ENCODE results near the gene ZBTB7C. TPM values are rescaled to one million over a fixed set of nuclear protein-coding genes. Genes with fewer than 3 reads are reported as not detected.

ZBTB7C gene
- polyA plus RNA-seq, 1 donor (not counting 4 experiments of a cell fraction or from before 2014, with no cell fraction given), result 0.58 TPM

- DNase-seq (ENCODE audit: low read depth, low spot score), result no peak
- Histone ChIP-seq H3K79me2 (ENCODE audit: control insufficient read depth, insufficient read depth, low read length) (no peaks in the 10 kb centered on the region), H3K9me1 (ENCODE audit: control insufficient read depth, extremely low read depth, insufficient read depth, low read length) (no peaks in the 10 kb centered on the region), H3K27ac (ENCODE audit: control insufficient read depth, insufficient read depth, low read length) (no peak overlapping the region), H3K4me3 (ENCODE audit: control insufficient read depth in 2 of 3, extremely low read depth in 1 of 3, insufficient read depth in 2 of 3, low read depth in 1 of 3, low read length in 3 of 3) (no peak overlapping the region), H2AFZ (ENCODE audit: control insufficient read depth, low read length) (no peak overlapping the region), H4K20me1 (ENCODE audit: control insufficient read depth, extremely low read depth, insufficient read depth, low read length) (no peaks in the 10 kb centered on the region), H3K27me3 (ENCODE audit: control insufficient read depth, extremely low read depth, insufficient read depth, low read length) (peaks cover 7% of the 10 kb centered on the region), H3K9me3 (ENCODE audit: control insufficient read depth, low read depth, low read length) (no peaks in the 10 kb centered on the region), H3K36me3 (ENCODE audit: control insufficient read depth in 2 of 2, extremely low read depth in 1 of 2, insufficient read depth in 2 of 2, low read length in 2 of 2) (no peaks in the 10 kb centered on the region), H3K9ac (ENCODE audit: control insufficient read depth, extremely low read depth, insufficient read depth, low read length) (no peak overlapping the region), H3K4me1 (ENCODE audit: control insufficient read depth, extremely low read depth, insufficient read depth, low read length) (peaks cover 21% of the 10 kb centered on the region), H3K4me2 (ENCODE audit: control insufficient read depth, extremely low read depth, insufficient read depth, low read depth, low read length) (no peak overlapping the region)
- no peak for TF ChIP-seq EZH2 (IDR thresholded peaks at IDR 0.05; ENCODE audit: low read length)
- TF ChIP-seq, protein P1, sequence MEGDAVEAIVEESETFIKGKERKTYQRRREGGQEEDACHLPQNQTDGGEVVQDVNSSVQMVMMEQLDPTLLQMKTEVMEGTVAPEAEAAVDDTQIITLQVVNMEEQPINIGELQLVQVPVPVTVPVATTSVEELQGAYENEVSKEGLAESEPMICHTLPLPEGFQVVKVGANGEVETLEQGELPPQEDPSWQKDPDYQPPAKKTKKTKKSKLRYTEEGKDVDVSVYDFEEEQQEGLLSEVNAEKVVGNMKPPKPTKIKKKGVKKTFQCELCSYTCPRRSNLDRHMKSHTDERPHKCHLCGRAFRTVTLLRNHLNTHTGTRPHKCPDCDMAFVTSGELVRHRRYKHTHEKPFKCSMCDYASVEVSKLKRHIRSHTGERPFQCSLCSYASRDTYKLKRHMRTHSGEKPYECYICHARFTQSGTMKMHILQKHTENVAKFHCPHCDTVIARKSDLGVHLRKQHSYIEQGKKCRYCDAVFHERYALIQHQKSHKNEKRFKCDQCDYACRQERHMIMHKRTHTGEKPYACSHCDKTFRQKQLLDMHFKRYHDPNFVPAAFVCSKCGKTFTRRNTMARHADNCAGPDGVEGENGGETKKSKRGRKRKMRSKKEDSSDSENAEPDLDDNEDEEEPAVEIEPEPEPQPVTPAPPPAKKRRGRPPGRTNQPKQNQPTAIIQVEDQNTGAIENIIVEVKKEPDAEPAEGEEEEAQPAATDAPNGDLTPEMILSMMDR (optimal IDR thresholded peaks at IDR 0.05 in 1 of 3, IDR thresholded peaks at IDR 0.05 in 1 of 3, conservative IDR thresholded peaks at IDR 0.05 in 1 of 3; ENCODE audit: extremely low read depth in 1 of 3, insufficient read depth in 2 of 3, low read length in 3 of 3), result no peak
- FAIRE-seq, result peak; percentile 9
- dilution Hi-C loops (cut with MboI; ENCODE audit: extremely low pct_ligation_motif_present, low sequenced_read_pairs), result no loop called here
These were observed 390.3 kb downstream of the ZBTB7C start for GRCh38 chr18:48018851-48019250.

DNA sequence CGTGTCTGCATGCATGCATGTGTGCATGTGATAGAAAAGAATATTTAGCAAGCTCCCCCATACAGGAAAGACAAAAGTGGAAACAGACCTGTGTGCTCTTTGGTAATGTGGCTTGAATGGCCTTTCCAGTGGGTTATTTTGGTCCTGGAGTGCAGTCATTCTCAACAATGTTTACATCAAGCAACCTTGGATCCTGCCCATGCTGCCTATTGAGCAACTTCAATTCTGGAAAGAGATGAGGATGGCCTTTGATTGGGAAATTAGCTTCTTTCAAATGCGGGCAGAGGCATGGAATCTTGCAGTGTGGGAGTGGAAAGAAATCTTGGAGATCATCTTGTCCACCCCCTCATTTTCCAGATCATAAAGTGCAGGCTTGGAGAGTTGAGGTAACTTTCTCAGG is 391.5 kb downstream of the ZBTB7C start:
- TF ChIP-seq, protein P1 (optimal IDR thresholded peaks at IDR 0.05 in 1 of 3, IDR thresholded peaks at IDR 0.05 in 1 of 3, conservative IDR thresholded peaks at IDR 0.05 in 1 of 3; ENCODE audit: extremely low read depth in 1 of 3, insufficient read depth in 2 of 3, low read length in 3 of 3), result no peak
- TF ChIP-seq EZH2 (IDR thresholded peaks at IDR 0.05; ENCODE audit: low read length), result no peak
- Histone ChIP-seq H2AFZ (ENCODE audit: control insufficient read depth, low read length) (no peak overlapping the region), H3K4me3 (ENCODE audit: control insufficient read depth in 2 of 3, extremely low read depth in 1 of 3, insufficient read depth in 2 of 3, low read depth in 1 of 3, low read length in 3 of 3) (no peak overlapping the region), H3K4me2 (ENCODE audit: control insufficient read depth, extremely low read depth, insufficient read depth, low read depth, low read length) (no peak overlapping the region), H3K4me1 (ENCODE audit: control insufficient read depth, extremely low read depth, insufficient read depth, low read length) (peaks cover 9% of the 10 kb centered on the region), H3K27ac (ENCODE audit: control insufficient read depth, insufficient read depth, low read length) (no peak overlapping the region), H3K9ac (ENCODE audit: control insufficient read depth, extremely low read depth, insufficient read depth, low read length) (no peak overlapping the region), H3K9me1 (ENCODE audit: control insufficient read depth, extremely low read depth, insufficient read depth, low read length) (no peaks in the 10 kb centered on the region), H3K27me3 (ENCODE audit: control insufficient read depth, extremely low read depth, insufficient read depth, low read length) (peaks cover 7% of the 10 kb centered on the region), H3K9me3 (ENCODE audit: control insufficient read depth, low read depth, low read length) (no peaks in the 10 kb centered on the region), H3K79me2 (ENCODE audit: control insufficient read depth, insufficient read depth, low read length) (no peaks in the 10 kb centered on the region), H4K20me1 (ENCODE audit: control insufficient read depth, extremely low read depth, insufficient read depth, low read length) (no peaks in the 10 kb centered on the region), H3K36me3 (ENCODE audit: control insufficient read depth in 2 of 2, extremely low read depth in 1 of 2, insufficient read depth in 2 of 2, low read length in 2 of 2) (no peaks in the 10 kb centered on the region)
- no peak for DNase-seq (ENCODE audit: low read depth, low spot score)
- FAIRE-seq, result no peak
- dilution Hi-C loops (cut with MboI; ENCODE audit: extremely low pct_ligation_motif_present, low sequenced_read_pairs), result no loop called here
